Neutrophil (primary cell): Measurements from ENCODE around the gene GPR34.

Experiments
- H3K27ac ChIP-seq: fragments of 200-600 bp; sonication (generic); 2 replicates; pipeline ENCODE4 v1.5.1; 2016; ENCODE audit warnings: mild to moderate bottlenecking, moderate library complexity
- H3K27me3 ChIP-seq: fragments of 200-600 bp; sonication (generic); 2 replicates; pipeline ENCODE4 v1.6.0; 2016; ENCODE audit warnings: mild to moderate bottlenecking
- H3K36me3 ChIP-seq: fragments of 200-600 bp; sonication (generic); 2 replicates; pipeline ENCODE4 v1.5.1; 2017
- H3K4me1 ChIP-seq, 2 experiments: fragments of 200-600 bp in 1 of 2; sonication (generic) in 1 of 2; 1 replicate in 1 of 2; 2 replicates in 1 of 2; pipeline versions ENCODE4 v1.5.1 to v1.6.1; 2013 to 2016; ENCODE audit warnings: low read depth in 1 of 2, low read length in 1 of 2, mild to moderate bottlenecking in 1 of 2, moderate library complexity in 1 of 2; ENCODE audit not compliant: control insufficient read depth in 1 of 2, insufficient read depth in 1 of 2
- H3K4me3 ChIP-seq, 2 experiments: fragments of 200-600 bp in 1 of 2; sonication (generic) in 1 of 2; 1 replicate in 1 of 2; 2 replicates in 1 of 2; pipeline ENCODE4 v1.5.1; 2013 to 2016; ENCODE audit warnings: low read depth in 1 of 2, low read length in 1 of 2, mild to moderate bottlenecking in 1 of 2, moderate library complexity in 1 of 2
- H3K9me3 ChIP-seq: fragments of 200-600 bp; sonication (generic); 2 replicates; pipeline ENCODE4 v1.5.1; 2016
- CTCF ChIP-seq: fragments of 200-600 bp; sonication (generic); IDR thresholded peaks from 2 replicates; pipeline ENCODE4 v1.5.1; 2016; ENCODE audit warnings: antibody characterized with exemption

GPR34 gene

GRCh38 chrX:41664375-41664901, 24.3 kb upstream of the GPR34 start:
- H3K27me3 ChIP-seq = no peaks in the 10 kb centered on the region
- H3K36me3 ChIP-seq = no peaks in the 10 kb centered on the region
- H3K9me3 ChIP-seq = no peaks in the 10 kb centered on the region
- TF ChIP-seq CTCF = no peak
- no peaks in the 10 kb centered on the region for H3K4me1 ChIP-seq
- no peak overlapping the region for H3K4me3 ChIP-seq
- no peak overlapping the region for H3K27ac ChIP-seq

- H3K9me3 ChIP-seq = no peaks in the 10 kb centered on the region
- no peak overlapping the region for H3K27ac ChIP-seq
- no peaks in the 10 kb centered on the region for H3K4me1 ChIP-seq
- TF ChIP-seq CTCF = no peak
- H3K4me3 ChIP-seq = no peak overlapping the region
- H3K36me3 ChIP-seq = no peaks in the 10 kb centered on the region
- H3K27me3 ChIP-seq = no peaks in the 10 kb centered on the region
These were observed 23.9 kb upstream of the GPR34 start for GRCh38 chrX:41664908-41665307.

- H3K4me3 ChIP-seq = no peak overlapping the region
- no peaks in the 10 kb centered on the region for H3K9me3 ChIP-seq
- TF ChIP-seq CTCF = no peak
- no peaks in the 10 kb centered on the region for H3K36me3 ChIP-seq
- no peak overlapping the region for H3K27ac ChIP-seq
- no peaks in the 10 kb centered on the region for H3K27me3 ChIP-seq
- no peaks in the 10 kb centered on the region for H3K4me1 ChIP-seq
These were observed 23.1 kb upstream of the GPR34 start for GRCh38 chrX:41665686-41666085.

GRCh38 chrX:41666251-41666650, 22.5 kb upstream of the GPR34 start:
- Histone ChIP-seq H3K27ac (no peak overlapping the region), H3K4me1 (no peaks in the 10 kb centered on the region), H3K36me3 (no peaks in the 10 kb centered on the region), H3K9me3 (no peaks in the 10 kb centered on the region), H3K4me3 (no peak overlapping the region), H3K27me3 (no peaks in the 10 kb centered on the region)
- TF ChIP-seq CTCF = no peak

GRCh38 chrX:41667631-41668030, 21.1 kb upstream of the GPR34 start:
- Histone ChIP-seq H3K4me1 (no peaks in the 10 kb centered on the region), H3K9me3 (no peaks in the 10 kb centered on the region), H3K27me3 (no peaks in the 10 kb centered on the region), H3K4me3 (no peak overlapping the region), H3K36me3 (no peaks in the 10 kb centered on the region), H3K27ac (no peak overlapping the region)
- no peak for TF ChIP-seq CTCF

- H3K4me1 ChIP-seq = no peaks in the 10 kb centered on the region
- no peak overlapping the region for H3K4me3 ChIP-seq
- H3K27me3 ChIP-seq = no peaks in the 10 kb centered on the region
- no peak overlapping the region for H3K27ac ChIP-seq
- no peaks in the 10 kb centered on the region for H3K9me3 ChIP-seq
- no peaks in the 10 kb centered on the region for H3K36me3 ChIP-seq
- TF ChIP-seq CTCF = no peak
These were observed 18.7 kb upstream of the GPR34 start for GRCh38 chrX:41670112-41670511.
